HG03097 (cell line): ENCODE results near the gene EHBP1.

ENCODE experiments used
- ATAC-seq: cut with Tn5 transposase; IDR thresholded peaks from one replicate; pipeline ENCODE4 v1.9.1; 2021; ENCODE audit not compliant: unreplicated experiment, low FRiP score

EHBP1 gene

GRCh38 chr2:62774555-62775366 lies 69.2 kb downstream of the EHBP1 start:
- ATAC-seq, result no peak

- ATAC-seq, result no peak
These were observed 69.8 kb downstream of the EHBP1 start for GRCh38 chr2:62775367-62775668.

- no peak for ATAC-seq
These were observed 78.2 kb downstream of the EHBP1 start for GRCh38 chr2:62783679-62784078.

- ATAC-seq, result no peak
These were observed 78.8 kb downstream of the EHBP1 start for GRCh38 chr2:62784341-62784740.

- no peak for ATAC-seq
These were observed 79.7 kb downstream of the EHBP1 start for GRCh38 chr2:62785216-62785615.

- no peak for ATAC-seq
These were observed 80.5 kb downstream of the EHBP1 start for GRCh38 chr2:62785810-62786597.

GRCh38 chr2:62787386-62787785 lies 81.9 kb downstream of the EHBP1 start:
- ATAC-seq, result no peak

GRCh38 chr2:62789518-62789917 lies 84.0 kb downstream of the EHBP1 start:
- ATAC-seq, result no peak

- ATAC-seq, result no peak
These were observed 84.4 kb downstream of the EHBP1 start for GRCh38 chr2:62789918-62790317.

- ATAC-seq, result no peak
These were observed 86.9 kb downstream of the EHBP1 start for GRCh38 chr2:62792408-62792807.

GRCh38 chr2:62793213-62793612 lies 87.7 kb downstream of the EHBP1 start:
- ATAC-seq, result no peak

- ATAC-seq, result no peak
These were observed 89.3 kb downstream of the EHBP1 start for GRCh38 chr2:62794791-62795190.

- ATAC-seq, result no peak
These were observed 89.8 kb downstream of the EHBP1 start for GRCh38 chr2:62795341-62795740.

- ATAC-seq, result no peak
These were observed 91.6 kb downstream of the EHBP1 start for GRCh38 chr2:62797107-62797506.

- ATAC-seq, result peak; percentile 60
These were observed 95.1 kb downstream of the EHBP1 start for GRCh38 chr2:62800618-62801017.

- no peak for ATAC-seq
These were observed 95.6 kb downstream of the EHBP1 start for GRCh38 chr2:62801110-62801509.

GRCh38 chr2:62801814-62802523 lies 96.5 kb downstream of the EHBP1 start:
- peak; percentile 45 for ATAC-seq

- no peak for ATAC-seq
These were observed 98.4 kb downstream of the EHBP1 start for GRCh38 chr2:62803961-62804360.

GRCh38 chr2:62806231-62806630 lies 100.7 kb downstream of the EHBP1 start:
- ATAC-seq, result no peak

- no peak for ATAC-seq
These were observed 103.0 kb downstream of the EHBP1 start for GRCh38 chr2:62808554-62808953.

GRCh38 chr2:62811086-62811485 lies 105.6 kb downstream of the EHBP1 start:
- ATAC-seq, result no peak
